ENCODE measurements around the gene GFRA1.
"Not testable (repeated sequence)": the region's sequence is repeated elsewhere in the genome, so short reads cannot be mapped to it uniquely, and the experiment has no call there.

DNA sequence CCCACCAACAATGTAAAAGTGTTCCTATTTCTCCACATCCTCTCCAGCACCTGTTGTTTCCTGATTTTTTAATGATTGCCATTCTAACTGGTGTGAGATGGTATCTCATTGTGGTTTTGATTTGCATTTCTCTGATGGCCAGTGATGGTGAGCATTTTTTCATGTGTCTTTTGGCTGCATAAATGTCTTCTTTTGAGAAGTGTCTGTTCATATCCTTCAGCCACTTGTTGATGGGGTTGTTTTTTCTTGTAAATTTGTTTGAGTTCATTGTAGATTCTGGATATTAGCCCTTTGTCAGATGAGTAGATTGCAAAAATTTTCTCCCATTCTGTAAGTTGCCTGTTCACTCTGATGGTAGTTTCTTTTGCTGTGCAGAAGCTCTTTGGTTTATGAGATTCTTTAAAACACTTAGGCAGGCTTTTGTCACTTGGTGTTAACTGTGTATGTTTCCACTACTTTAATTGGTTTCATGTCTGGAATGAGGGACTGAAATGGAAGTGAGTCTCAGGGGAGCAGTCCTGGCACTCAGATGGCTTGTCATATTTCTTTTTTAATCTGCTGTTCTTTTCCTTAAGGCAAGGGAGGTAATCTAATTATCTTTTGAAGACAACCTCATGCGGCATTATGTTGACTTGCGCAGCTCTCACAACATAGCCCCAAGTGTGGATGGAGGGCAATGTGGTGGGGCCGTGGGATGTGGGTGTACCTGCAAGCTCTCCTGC, 219.8 kb downstream of the GFRA1 start:
- TF ChIP-seq POLR2A, POLR2AphosphoS5 (IDR thresholded peaks at IDR 0.05): not testable (repeated sequence)
- TF ChIP-seq, protein P1, sequence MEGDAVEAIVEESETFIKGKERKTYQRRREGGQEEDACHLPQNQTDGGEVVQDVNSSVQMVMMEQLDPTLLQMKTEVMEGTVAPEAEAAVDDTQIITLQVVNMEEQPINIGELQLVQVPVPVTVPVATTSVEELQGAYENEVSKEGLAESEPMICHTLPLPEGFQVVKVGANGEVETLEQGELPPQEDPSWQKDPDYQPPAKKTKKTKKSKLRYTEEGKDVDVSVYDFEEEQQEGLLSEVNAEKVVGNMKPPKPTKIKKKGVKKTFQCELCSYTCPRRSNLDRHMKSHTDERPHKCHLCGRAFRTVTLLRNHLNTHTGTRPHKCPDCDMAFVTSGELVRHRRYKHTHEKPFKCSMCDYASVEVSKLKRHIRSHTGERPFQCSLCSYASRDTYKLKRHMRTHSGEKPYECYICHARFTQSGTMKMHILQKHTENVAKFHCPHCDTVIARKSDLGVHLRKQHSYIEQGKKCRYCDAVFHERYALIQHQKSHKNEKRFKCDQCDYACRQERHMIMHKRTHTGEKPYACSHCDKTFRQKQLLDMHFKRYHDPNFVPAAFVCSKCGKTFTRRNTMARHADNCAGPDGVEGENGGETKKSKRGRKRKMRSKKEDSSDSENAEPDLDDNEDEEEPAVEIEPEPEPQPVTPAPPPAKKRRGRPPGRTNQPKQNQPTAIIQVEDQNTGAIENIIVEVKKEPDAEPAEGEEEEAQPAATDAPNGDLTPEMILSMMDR (IDR thresholded peaks at IDR 0.05 in 8 of 11, conservative IDR thresholded peaks at IDR 0.05 in 3 of 11): not testable (repeated sequence)

Data from spleen (tissue), 7 donors.